ENCODE data around the gene XIST. TPM values are rescaled to one million over a fixed set of nuclear protein-coding genes. Genes with fewer than 3 reads are reported as not detected.

XIST gene
- total and polyA plus RNA-seq, 9 of the 15 experiments (the other 6 are each of a cell fraction or from before 2014, with no cell fraction given), result 22.4 to 160 (median 55.5) TPM

DNA sequence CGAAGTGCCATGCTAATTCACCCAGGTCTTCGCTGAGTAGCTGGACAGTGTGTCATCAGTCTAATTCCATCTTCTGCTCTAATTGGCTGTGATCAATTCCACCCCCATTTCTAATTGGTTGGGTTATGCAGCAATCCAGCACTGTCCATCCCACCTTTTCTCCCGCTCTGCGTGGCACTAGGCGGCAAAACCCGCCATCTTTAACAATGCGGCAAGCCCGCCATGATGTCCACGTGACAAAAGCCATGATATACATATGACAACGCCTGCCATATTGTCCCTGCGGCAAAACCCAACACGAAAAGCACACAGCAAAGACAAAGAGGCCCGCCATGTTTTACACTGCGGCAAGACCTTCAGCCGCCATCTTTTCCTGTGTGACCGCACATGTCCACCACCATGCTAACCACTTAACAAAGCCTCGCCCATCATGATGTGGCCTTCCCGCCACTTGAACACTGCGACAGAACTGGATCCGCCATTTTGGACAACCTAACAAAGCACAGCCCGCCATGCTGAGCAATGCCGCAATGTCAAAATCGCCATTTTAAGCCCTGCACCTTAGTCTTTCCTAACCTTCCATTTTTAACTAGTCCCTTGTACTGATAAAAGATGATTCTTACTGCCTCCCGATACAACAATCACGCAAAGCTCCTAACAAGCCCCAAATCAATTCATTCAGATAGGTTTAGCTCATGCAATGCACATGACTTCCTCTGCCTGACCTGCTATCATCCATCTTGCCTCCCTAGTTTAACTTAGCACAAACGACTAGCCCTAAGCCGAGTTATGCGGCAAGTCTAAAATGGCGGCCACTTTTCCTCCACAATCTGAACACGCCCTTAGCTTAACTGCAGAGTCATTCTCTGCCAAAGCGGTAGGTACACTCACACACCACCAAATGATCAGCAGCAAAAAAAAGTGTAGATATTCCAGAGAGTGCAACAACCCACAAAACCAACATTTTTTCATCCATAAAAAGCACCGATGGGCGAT, 1.2 kb downstream of the XIST start (continued):
- TF ChIP-seq, protein P1, sequence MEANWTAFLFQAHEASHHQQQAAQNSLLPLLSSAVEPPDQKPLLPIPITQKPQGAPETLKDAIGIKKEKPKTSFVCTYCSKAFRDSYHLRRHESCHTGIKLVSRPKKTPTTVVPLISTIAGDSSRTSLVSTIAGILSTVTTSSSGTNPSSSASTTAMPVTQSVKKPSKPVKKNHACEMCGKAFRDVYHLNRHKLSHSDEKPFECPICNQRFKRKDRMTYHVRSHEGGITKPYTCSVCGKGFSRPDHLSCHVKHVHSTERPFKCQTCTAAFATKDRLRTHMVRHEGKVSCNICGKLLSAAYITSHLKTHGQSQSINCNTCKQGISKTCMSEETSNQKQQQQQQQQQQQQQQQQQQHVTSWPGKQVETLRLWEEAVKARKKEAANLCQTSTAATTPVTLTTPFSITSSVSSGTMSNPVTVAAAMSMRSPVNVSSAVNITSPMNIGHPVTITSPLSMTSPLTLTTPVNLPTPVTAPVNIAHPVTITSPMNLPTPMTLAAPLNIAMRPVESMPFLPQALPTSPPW (CRISPR knock-in tag; IDR thresholded peaks at IDR 0.05), result 0 out of 2 replicates have a peak, but pooled peaks have one; percentile 13
- TF ChIP-seq RBFOX2 (IDR thresholded peaks at IDR 0.05; ENCODE audit: low read depth, low read length) (peak; percentile 77), ETV1 (tag; conservative IDR thresholded peaks at IDR 0.05; ENCODE audit: low read depth) (peak; percentile 30; the same call in 1 of the 2 replicates), MTA3 (IDR thresholded peaks at IDR 0.05; ENCODE audit: borderline replicate concordance) (no peak), CREB1 (IDR thresholded peaks at IDR 0.05) (no peak), CREB1 (CRISPR knock-in tag; IDR thresholded peaks at IDR 0.05) (0 out of 2 replicates have a peak, but pooled peaks have one; percentile 18), ZNF232 (CRISPR knock-in tag; IDR thresholded peaks at IDR 0.05) (no peak), ZNF707 (CRISPR knock-in tag; conservative IDR thresholded peaks at IDR 0.05) (no peak)
- TF ChIP-seq, protein P2, sequence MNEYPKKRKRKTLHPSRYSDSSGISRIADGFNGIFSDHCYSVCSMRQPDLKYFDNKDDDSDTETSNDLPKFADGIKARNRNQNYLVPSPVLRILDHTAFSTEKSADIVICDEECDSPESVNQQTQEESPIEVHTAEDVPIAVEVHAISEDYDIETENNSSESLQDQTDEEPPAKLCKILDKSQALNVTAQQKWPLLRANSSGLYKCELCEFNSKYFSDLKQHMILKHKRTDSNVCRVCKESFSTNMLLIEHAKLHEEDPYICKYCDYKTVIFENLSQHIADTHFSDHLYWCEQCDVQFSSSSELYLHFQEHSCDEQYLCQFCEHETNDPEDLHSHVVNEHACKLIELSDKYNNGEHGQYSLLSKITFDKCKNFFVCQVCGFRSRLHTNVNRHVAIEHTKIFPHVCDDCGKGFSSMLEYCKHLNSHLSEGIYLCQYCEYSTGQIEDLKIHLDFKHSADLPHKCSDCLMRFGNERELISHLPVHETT (CRISPR knock-in tag; conservative IDR thresholded peaks at IDR 0.05 in 1 of 2, IDR thresholded peaks at IDR 0.05 in 1 of 2), result peak in 1 of 2 experiments; percentile 81; a peak in 2 of 4 replicates
- TF ChIP-seq, protein P3, sequence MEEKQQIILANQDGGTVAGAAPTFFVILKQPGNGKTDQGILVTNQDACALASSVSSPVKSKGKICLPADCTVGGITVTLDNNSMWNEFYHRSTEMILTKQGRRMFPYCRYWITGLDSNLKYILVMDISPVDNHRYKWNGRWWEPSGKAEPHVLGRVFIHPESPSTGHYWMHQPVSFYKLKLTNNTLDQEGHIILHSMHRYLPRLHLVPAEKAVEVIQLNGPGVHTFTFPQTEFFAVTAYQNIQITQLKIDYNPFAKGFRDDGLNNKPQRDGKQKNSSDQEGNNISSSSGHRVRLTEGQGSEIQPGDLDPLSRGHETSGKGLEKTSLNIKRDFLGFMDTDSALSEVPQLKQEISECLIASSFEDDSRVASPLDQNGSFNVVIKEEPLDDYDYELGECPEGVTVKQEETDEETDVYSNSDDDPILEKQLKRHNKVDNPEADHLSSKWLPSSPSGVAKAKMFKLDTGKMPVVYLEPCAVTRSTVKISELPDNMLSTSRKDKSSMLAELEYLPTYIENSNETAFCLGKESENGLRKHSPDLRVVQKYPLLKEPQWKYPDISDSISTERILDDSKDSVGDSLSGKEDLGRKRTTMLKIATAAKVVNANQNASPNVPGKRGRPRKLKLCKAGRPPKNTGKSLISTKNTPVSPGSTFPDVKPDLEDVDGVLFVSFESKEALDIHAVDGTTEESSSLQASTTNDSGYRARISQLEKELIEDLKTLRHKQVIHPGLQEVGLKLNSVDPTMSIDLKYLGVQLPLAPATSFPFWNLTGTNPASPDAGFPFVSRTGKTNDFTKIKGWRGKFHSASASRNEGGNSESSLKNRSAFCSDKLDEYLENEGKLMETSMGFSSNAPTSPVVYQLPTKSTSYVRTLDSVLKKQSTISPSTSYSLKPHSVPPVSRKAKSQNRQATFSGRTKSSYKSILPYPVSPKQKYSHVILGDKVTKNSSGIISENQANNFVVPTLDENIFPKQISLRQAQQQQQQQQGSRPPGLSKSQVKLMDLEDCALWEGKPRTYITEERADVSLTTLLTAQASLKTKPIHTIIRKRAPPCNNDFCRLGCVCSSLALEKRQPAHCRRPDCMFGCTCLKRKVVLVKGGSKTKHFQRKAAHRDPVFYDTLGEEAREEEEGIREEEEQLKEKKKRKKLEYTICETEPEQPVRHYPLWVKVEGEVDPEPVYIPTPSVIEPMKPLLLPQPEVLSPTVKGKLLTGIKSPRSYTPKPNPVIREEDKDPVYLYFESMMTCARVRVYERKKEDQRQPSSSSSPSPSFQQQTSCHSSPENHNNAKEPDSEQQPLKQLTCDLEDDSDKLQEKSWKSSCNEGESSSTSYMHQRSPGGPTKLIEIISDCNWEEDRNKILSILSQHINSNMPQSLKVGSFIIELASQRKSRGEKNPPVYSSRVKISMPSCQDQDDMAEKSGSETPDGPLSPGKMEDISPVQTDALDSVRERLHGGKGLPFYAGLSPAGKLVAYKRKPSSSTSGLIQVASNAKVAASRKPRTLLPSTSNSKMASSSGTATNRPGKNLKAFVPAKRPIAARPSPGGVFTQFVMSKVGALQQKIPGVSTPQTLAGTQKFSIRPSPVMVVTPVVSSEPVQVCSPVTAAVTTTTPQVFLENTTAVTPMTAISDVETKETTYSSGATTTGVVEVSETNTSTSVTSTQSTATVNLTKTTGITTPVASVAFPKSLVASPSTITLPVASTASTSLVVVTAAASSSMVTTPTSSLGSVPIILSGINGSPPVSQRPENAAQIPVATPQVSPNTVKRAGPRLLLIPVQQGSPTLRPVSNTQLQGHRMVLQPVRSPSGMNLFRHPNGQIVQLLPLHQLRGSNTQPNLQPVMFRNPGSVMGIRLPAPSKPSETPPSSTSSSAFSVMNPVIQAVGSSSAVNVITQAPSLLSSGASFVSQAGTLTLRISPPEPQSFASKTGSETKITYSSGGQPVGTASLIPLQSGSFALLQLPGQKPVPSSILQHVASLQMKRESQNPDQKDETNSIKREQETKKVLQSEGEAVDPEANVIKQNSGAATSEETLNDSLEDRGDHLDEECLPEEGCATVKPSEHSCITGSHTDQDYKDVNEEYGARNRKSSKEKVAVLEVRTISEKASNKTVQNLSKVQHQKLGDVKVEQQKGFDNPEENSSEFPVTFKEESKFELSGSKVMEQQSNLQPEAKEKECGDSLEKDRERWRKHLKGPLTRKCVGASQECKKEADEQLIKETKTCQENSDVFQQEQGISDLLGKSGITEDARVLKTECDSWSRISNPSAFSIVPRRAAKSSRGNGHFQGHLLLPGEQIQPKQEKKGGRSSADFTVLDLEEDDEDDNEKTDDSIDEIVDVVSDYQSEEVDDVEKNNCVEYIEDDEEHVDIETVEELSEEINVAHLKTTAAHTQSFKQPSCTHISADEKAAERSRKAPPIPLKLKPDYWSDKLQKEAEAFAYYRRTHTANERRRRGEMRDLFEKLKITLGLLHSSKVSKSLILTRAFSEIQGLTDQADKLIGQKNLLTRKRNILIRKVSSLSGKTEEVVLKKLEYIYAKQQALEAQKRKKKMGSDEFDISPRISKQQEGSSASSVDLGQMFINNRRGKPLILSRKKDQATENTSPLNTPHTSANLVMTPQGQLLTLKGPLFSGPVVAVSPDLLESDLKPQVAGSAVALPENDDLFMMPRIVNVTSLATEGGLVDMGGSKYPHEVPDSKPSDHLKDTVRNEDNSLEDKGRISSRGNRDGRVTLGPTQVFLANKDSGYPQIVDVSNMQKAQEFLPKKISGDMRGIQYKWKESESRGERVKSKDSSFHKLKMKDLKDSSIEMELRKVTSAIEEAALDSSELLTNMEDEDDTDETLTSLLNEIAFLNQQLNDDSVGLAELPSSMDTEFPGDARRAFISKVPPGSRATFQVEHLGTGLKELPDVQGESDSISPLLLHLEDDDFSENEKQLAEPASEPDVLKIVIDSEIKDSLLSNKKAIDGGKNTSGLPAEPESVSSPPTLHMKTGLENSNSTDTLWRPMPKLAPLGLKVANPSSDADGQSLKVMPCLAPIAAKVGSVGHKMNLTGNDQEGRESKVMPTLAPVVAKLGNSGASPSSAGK (IDR thresholded peaks at IDR 0.05), result peak; percentile 51

Data from K562 (cell line).